A549 (cell line): ENCODE results near the gene NOTCH2. TPM values are rescaled to one million over a fixed set of nuclear protein-coding genes. Genes with fewer than 3 reads are reported as not detected.

Source experiments
- ATAC-seq, 2 experiments: fragments of 200-7000 bp in 1 of 2; fragments of >200 bp in 1 of 2; cut with Nextera tagmentation in 1 of 2; cut with Tn5 transposase in 1 of 2; 3 replicates each; pipeline versions ENCODE4 v1.8.0 to v1.9.1; 2018 to 2020; ENCODE audit warnings: mild to moderate bottlenecking in 1 of 2, moderate library complexity in 1 of 2
- CTCF ChIA-PET: fragments of 300-600 bp; sonication (Branson Sonifier 250); formaldehyde crosslinking; extraction: SDS; loops from one replicate; lab custom pipeline; 2021; ENCODE audit warnings: antibody characterized with exemption, inconsistent platforms; lab: Yijun Ruan, JAX
- POLR2A ChIA-PET: fragments of 350-600 bp; formaldehyde crosslinking; extraction: SDS; loops from one replicate; lab custom pipeline; 2021; ENCODE audit warnings: antibody characterized with exemption, inconsistent platforms; lab: Yijun Ruan, JAX
- DNase-seq, 2 experiments: peaks; one replicate each; pipeline versions ENCODE4 v3.0.0 to v3.0.0-alpha.2; 2011 to 2016; ENCODE audit warnings: low read depth in 1 of 2, low spot score in 1 of 2
- FAIRE-seq: peaks from 2 replicates; lab custom pipeline; 2011; peaks lifted over from hg19 to GRCh38; lab: Jason Lieb, UNC
- H3K27ac ChIP-seq, 2 experiments: fragments of >200 bp; sonication (Bioruptor Twin); formaldehyde crosslinking; 3 replicates each; pipeline ENCODE4 v1.5.1; 2016 to 2017
- H3K4me1 ChIP-seq: fragments of >200 bp; sonication (Bioruptor Twin); formaldehyde crosslinking; 3 replicates; pipeline ENCODE4 v1.6.1; 2016
- H3K4me2 ChIP-seq: fragments of >200 bp; sonication (Bioruptor Twin); formaldehyde crosslinking; 3 replicates; pipeline ENCODE4 v1.6.1; 2016
- H3K4me3 ChIP-seq: fragments of >200 bp; sonication (Bioruptor Twin); formaldehyde crosslinking; 3 replicates; pipeline ENCODE4 v1.5.1; 2016
- H3K9me3 ChIP-seq: fragments of >200 bp; sonication (Bioruptor Twin); formaldehyde crosslinking; 3 replicates; pipeline ENCODE4 v1.6.1; 2016
- BCL3 ChIP-seq: fragments of >200 bp; sonication (Bioruptor Twin); formaldehyde crosslinking; IDR thresholded peaks from 3 replicates; pipeline ENCODE4 v1.6.1; 2016
- CBX2 ChIP-seq: fragments of 200-600 bp; sonication (generic); IDR thresholded peaks from 2 replicates; pipeline ENCODE4 v1.6.1; 2016; ENCODE audit warnings: low read depth, mild to moderate bottlenecking, borderline replicate concordance
- CBX8 ChIP-seq: fragments of 200-600 bp; sonication (generic); IDR thresholded peaks from 2 replicates; pipeline ENCODE4 v1.6.1; 2016
- CEBPB ChIP-seq, 2 experiments: fragments of >200 bp in 1 of 2; sonication (Bioruptor Twin) in 1 of 2; formaldehyde crosslinking in 1 of 2; IDR thresholded peaks; 2 replicates each; pipeline ENCODE4 v1.6.1; 2012 to 2016
- CHD2 ChIP-seq: fragments of 150-350 bp; IDR thresholded peaks from 2 replicates; pipeline ENCODE4 v1.6.1; 2014; ENCODE audit warnings: low read length; ENCODE audit not compliant: partially characterized antibody
- CHD4 ChIP-seq: fragments of 200-600 bp; sonication (generic); IDR thresholded peaks from 2 replicates; pipeline ENCODE4 v1.6.1; 2016; ENCODE audit warnings: antibody characterized with exemption, mild to moderate bottlenecking, borderline replicate concordance
- EHMT2 ChIP-seq: fragments of 200-600 bp; sonication (generic); IDR thresholded peaks from 2 replicates; pipeline ENCODE4 v1.6.1; 2016; ENCODE audit warnings: antibody characterized with exemption, low read depth, mild to moderate bottlenecking, moderate library complexity
- ESRRA ChIP-seq: fragments of 150-350 bp; IDR thresholded peaks from 2 replicates; pipeline ENCODE4 v1.6.1; 2014; ENCODE audit warnings: mild to moderate bottlenecking, low read length, borderline replicate concordance
- HES2 ChIP-seq: fragments of >200 bp; sonication (Bioruptor Twin); formaldehyde crosslinking; IDR thresholded peaks from 2 replicates; pipeline ENCODE4 v1.6.1; 2016
- HEYL ChIP-seq: fragments of 250-450 bp; sonication (Bioruptor Pico); IDR thresholded peaks from 2 replicates; pipeline ENCODE4 v1.8.0; 2021; ENCODE audit warnings: mild to moderate bottlenecking, moderate library complexity
- HOXB5 ChIP-seq: fragments of 250-450 bp; sonication (Bioruptor Pico); IDR thresholded peaks from 2 replicates; pipeline ENCODE4 v1.5.0; 2020; ENCODE audit warnings: mild to moderate bottlenecking, moderate library complexity
- JUN ChIP-seq, 2 experiments: fragments of >200 bp; sonication (Bioruptor Twin); formaldehyde crosslinking; IDR thresholded peaks; 2 replicates in 1 of 2; 3 replicates in 1 of 2; pipeline ENCODE4 v1.6.1; 2016 to 2017
- JUNB ChIP-seq: fragments of >200 bp; sonication (Bioruptor Twin); formaldehyde crosslinking; IDR thresholded peaks from 2 replicates; pipeline ENCODE4 v1.6.1; 2016
- KDM5A ChIP-seq: fragments of 200-600 bp; sonication (generic); IDR thresholded peaks from 2 replicates; pipeline ENCODE4 v1.6.1; 2016; ENCODE audit warnings: antibody characterized with exemption, mild to moderate bottlenecking
- MAFK ChIP-seq: fragments of 450-650 bp; IDR thresholded peaks from 2 replicates; pipeline ENCODE4 v1.6.1; 2014; ENCODE audit not compliant: partially characterized antibody
- MYC ChIP-seq: IDR thresholded peaks from 2 replicates; pipeline ENCODE4 v1.6.1; 2012; ENCODE audit warnings: mild to moderate bottlenecking, inconsistent platforms, low read length, improper control_type of control experiment, borderline replicate concordance
- NFE2L2 ChIP-seq: fragments of 150-350 bp; conservative IDR thresholded peaks from 2 replicates; pipeline ENCODE4 v1.6.1; 2014; ENCODE audit warnings: low read length
- NPAS2 ChIP-seq: fragments of 250-450 bp; sonication (Bioruptor Pico); IDR thresholded peaks from 2 replicates; pipeline ENCODE4 v1.8.0; 2022; ENCODE audit warnings: mild to moderate bottlenecking, moderate library complexity, borderline replicate concordance
- PHF8 ChIP-seq: fragments of 200-600 bp; sonication (generic); IDR thresholded peaks from 2 replicates; pipeline ENCODE4 v1.6.1; 2016; ENCODE audit warnings: low read depth, mild to moderate bottlenecking, antibody characterized with exemption, moderate library complexity, borderline replicate concordance
- POLR2A ChIP-seq: IDR thresholded peaks from 2 replicates; pipeline ENCODE4 v1.6.1; 2012; ENCODE audit warnings: mild to moderate bottlenecking, low read length
- POLR2AphosphoS2 ChIP-seq: conservative IDR thresholded peaks from 2 replicates; pipeline ENCODE4 v1.6.1; 2012; ENCODE audit warnings: low read length, improper control_type of control experiment, inconsistent platforms
- RCOR1 ChIP-seq: fragments of 150-350 bp; IDR thresholded peaks from 2 replicates; pipeline ENCODE4 v1.6.1; 2014; ENCODE audit warnings: antibody characterized with exemption, low read length, low read depth
- RNF2 ChIP-seq: fragments of 200-600 bp; sonication (generic); IDR thresholded peaks from 2 replicates; pipeline ENCODE4 v1.6.1; 2016; ENCODE audit warnings: low read depth, mild to moderate bottlenecking, antibody characterized with exemption, moderate library complexity, borderline replicate concordance
- TFCP2L1 ChIP-seq: fragments of 250-450 bp; sonication (Bioruptor Pico); IDR thresholded peaks from 2 replicates; pipeline ENCODE4 v1.5.0; 2021; ENCODE audit warnings: mild to moderate bottlenecking
- ZC3H11A ChIP-seq: fragments of 450-650 bp; IDR thresholded peaks from 2 replicates; pipeline ENCODE4 v1.6.1; 2014; ENCODE audit warnings: antibody characterized with exemption, mild to moderate bottlenecking
- ZNF302 ChIP-seq: fragments of 250-450 bp; sonication (Bioruptor Pico); IDR thresholded peaks from 2 replicates; pipeline ENCODE4 v1.9.0; 2021; ENCODE audit warnings: inconsistent platforms, mild to moderate bottlenecking, moderate library complexity
- ZSCAN20 ChIP-seq: fragments of 250-450 bp; sonication (Bioruptor Pico); IDR thresholded peaks from 2 replicates; pipeline ENCODE4 v1.8.0; 2022; ENCODE audit warnings: mild to moderate bottlenecking, moderate library complexity
- WGBS: methylation state at CpG from one replicate; pipeline ENCODE4 v1.1.6; 2017; ENCODE audit errors: missing lambda C conversion rate; 5-methylcytosine and 5-hydroxymethylcytosine counted together
- polyA plus RNA-seq, 4 experiments: library from polyadenylated mRNA; depleted of rRNA in 3 of 4; stranded (reverse); fragments of >200 nt; fragmentation: RNase III in 1 of 4; extraction: RNeasy Plus Mini Kit Qiagen cat#74134 plus additional on column Dnase treatment in 1 of 4; gene quantifications; 2 replicates in 3 of 4; 3 replicates in 1 of 4; pipeline ENCODE4 v1.2.3, GENCODE V29; 2011 to 2017
- TF ChIP-seq, protein P1 (sequence below): IDR thresholded peaks from 2 replicates; pipeline ENCODE4 v1.6.1; 2012
- TF ChIP-seq, protein P2 (sequence below): IDR thresholded peaks from 2 replicates; pipeline ENCODE4 v1.6.1; 2012

The NOTCH2 gene
- polyA plus RNA-seq, 2 of the 4 experiments (the other 2 are of a cell fraction), result 11.6 to 15.0 TPM

- no peak overlapping the region for H3K4me3 ChIP-seq
- no peaks in the 10 kb centered on the region for H3K4me1 ChIP-seq
- no peak overlapping the region for H3K27ac ChIP-seq
- 7% methylated on average over 1 of the region's 2 CpGs for WGBS
- H3K9me3 ChIP-seq, result no peaks in the 10 kb centered on the region
- no peak for DNase-seq
- ATAC-seq, result no peak
- FAIRE-seq, result no peak
- ChIA-PET POLR2A (no interaction called here), CTCF (no interaction called here)
- TF ChIP-seq JUN (IDR thresholded peaks at IDR 0.05) (no peak), CEBPB (IDR thresholded peaks at IDR 0.05) (no peak)
- no peak overlapping the region for H3K4me2 ChIP-seq
Measured at GRCh38 chr1:119874186-119874585, 195.3 kb downstream of the NOTCH2 start.

- ATAC-seq, result no peak
- Histone ChIP-seq H3K27ac (no peak overlapping the region), H3K9me3 (no peaks in the 10 kb centered on the region), H3K4me1 (no peaks in the 10 kb centered on the region), H3K4me2 (no peak overlapping the region), H3K4me3 (no peak overlapping the region)
- TF ChIP-seq NPAS2 (no peak), MAFK (no peak), PHF8 (no peak), EHMT2 (no peak), HEYL (CRISPR knock-in tag) (no peak), TFCP2L1 (CRISPR knock-in tag) (no peak), POLR2AphosphoS2 (no peak), POLR2A (no peak), ZSCAN20 (CRISPR knock-in tag) (no peak), RCOR1 (no peak), NFE2L2 (no peak), RNF2 (no peak), KDM5A (no peak), CHD2 (no peak), MYC (no peak), ZNF302 (no peak)
- TF ChIP-seq, protein P1, sequence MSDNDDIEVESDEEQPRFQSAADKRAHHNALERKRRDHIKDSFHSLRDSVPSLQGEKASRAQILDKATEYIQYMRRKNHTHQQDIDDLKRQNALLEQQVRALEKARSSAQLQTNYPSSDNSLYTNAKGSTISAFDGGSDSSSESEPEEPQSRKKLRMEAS, result no peak
- ChIA-PET POLR2A (no interaction called here), CTCF (no interaction called here)
- WGBS, result 57% methylated on average over 3 of the region's 4 CpGs
- no peak for FAIRE-seq
- no peak for DNase-seq
Measured at GRCh38 chr1:119873135-119874015, 196.1 kb downstream of the NOTCH2 start.

GRCh38 chr1:119871881-119872280 lies 197.6 kb downstream of the NOTCH2 start:
- no peak for DNase-seq
- Histone ChIP-seq H3K9me3 (no peaks in the 10 kb centered on the region), H3K27ac (no peak overlapping the region), H3K4me1 (no peaks in the 10 kb centered on the region), H3K4me2 (no peak overlapping the region), H3K4me3 (no peak overlapping the region)
- ChIA-PET POLR2A (no interaction called here), CTCF (no interaction called here)
- ATAC-seq, result no peak
- WGBS, result 55% methylated on average over 4 of the region's 4 CpGs
- no peak for FAIRE-seq
- TF ChIP-seq MAFK (no peak), KDM5A (no peak), JUN (IDR thresholded peaks at IDR 0.05) (no peak), HOXB5 (no peak), POLR2A (no peak), CBX8 (no peak), ZC3H11A (no peak), ESRRA (no peak), JUNB (no peak), CBX2 (no peak), HES2 (no peak), POLR2AphosphoS2 (no peak), NPAS2 (no peak), TFCP2L1 (CRISPR knock-in tag) (no peak), BCL3 (no peak), CHD4 (no peak)
- TF ChIP-seq, protein P2, sequence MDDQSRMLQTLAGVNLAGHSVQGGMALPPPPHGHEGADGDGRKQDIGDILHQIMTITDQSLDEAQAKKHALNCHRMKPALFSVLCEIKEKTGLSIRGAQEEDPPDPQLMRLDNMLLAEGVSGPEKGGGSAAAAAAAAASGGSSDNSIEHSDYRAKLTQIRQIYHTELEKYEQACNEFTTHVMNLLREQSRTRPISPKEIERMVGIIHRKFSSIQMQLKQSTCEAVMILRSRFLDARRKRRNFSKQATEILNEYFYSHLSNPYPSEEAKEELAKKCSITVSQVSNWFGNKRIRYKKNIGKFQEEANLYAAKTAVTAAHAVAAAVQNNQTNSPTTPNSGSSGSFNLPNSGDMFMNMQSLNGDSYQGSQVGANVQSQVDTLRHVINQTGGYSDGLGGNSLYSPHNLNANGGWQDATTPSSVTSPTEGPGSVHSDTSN, result no peak
